Mesenchymal stem cell (in vitro differentiated cells and primary cell): Measurements from ENCODE around the gene KCTD21. TPM values are rescaled to one million over a fixed set of nuclear protein-coding genes. Genes with fewer than 3 reads are reported as not detected.

Source experiments
- DNase-seq: peaks from one replicate; pipeline ENCODE4 v3.0.0-alpha.2; 2013
- H2AFZ ChIP-seq: one replicate; pipeline ENCODE4 v1.6.1; 2013; ENCODE audit warnings: low read depth, mild to moderate bottlenecking, control low read depth, inconsistent platforms, low read length, moderate library complexity
- H2AK5ac ChIP-seq: 2 replicates; pipeline ENCODE4 v1.6.1; 2013; ENCODE audit warnings: low read length, moderate library complexity, mild to moderate bottlenecking, inconsistent platforms; ENCODE audit not compliant: severe bottlenecking
- H2BK120ac ChIP-seq: one replicate; pipeline ENCODE4 v1.6.1; 2013; ENCODE audit warnings: low read depth, mild to moderate bottlenecking, inconsistent platforms, low read length, moderate library complexity
- H2BK12ac ChIP-seq, 2 experiments: one replicate each; pipeline ENCODE4 v1.6.1; 2013; ENCODE audit warnings: inconsistent platforms in 2 of 2, low read length in 2 of 2, mild to moderate bottlenecking in 2 of 2, moderate library complexity in 2 of 2, control low read depth in 1 of 2
- H2BK15ac ChIP-seq: one replicate; pipeline ENCODE4 v1.6.1; 2013; ENCODE audit warnings: mild to moderate bottlenecking, low read depth, inconsistent platforms; ENCODE audit not compliant: poor library complexity, severe bottlenecking
- H2BK5ac ChIP-seq: 2 replicates; pipeline ENCODE4 v1.6.1; 2013; ENCODE audit warnings: low read depth, mild to moderate bottlenecking, low read length, control low read depth, inconsistent platforms; ENCODE audit not compliant: poor library complexity, severe bottlenecking
- H3K14ac ChIP-seq, 2 experiments: one replicate each; pipeline ENCODE4 v1.6.1; 2013; ENCODE audit warnings: inconsistent platforms in 2 of 2, low read length in 2 of 2, control low read depth in 1 of 2, mild to moderate bottlenecking in 1 of 2, moderate library complexity in 1 of 2
- H3K18ac ChIP-seq, 2 experiments: one replicate each; pipeline ENCODE4 v1.6.1; 2013; ENCODE audit warnings: inconsistent platforms in 2 of 2, low read length in 2 of 2, control low read depth in 1 of 2, low read depth in 1 of 2, mild to moderate bottlenecking in 1 of 2
- H3K23ac ChIP-seq, 2 experiments: one replicate each; pipeline ENCODE4 v1.6.1; 2013; ENCODE audit warnings: inconsistent platforms in 2 of 2, low read length in 2 of 2, mild to moderate bottlenecking in 2 of 2, moderate library complexity in 2 of 2, control low read depth in 1 of 2
- H3K27ac ChIP-seq: 2 replicates; pipeline ENCODE4 v1.5.1; 2013; ENCODE audit warnings: mild to moderate bottlenecking, moderate library complexity, low read length, control low read depth, inconsistent platforms; ENCODE audit not compliant: poor library complexity, severe bottlenecking
- H3K27me3 ChIP-seq, 2 experiments: 2 replicates each; pipeline versions ENCODE4 v1.6.1 to v1.7.0; 2013; ENCODE audit warnings: low read length in 2 of 2, mild to moderate bottlenecking in 2 of 2, moderate library complexity in 2 of 2, control low read depth in 1 of 2, inconsistent platforms in 1 of 2; ENCODE audit not compliant: control insufficient read depth in 1 of 2, insufficient read depth in 1 of 2
- H3K36me3 ChIP-seq, 2 experiments: 2 replicates each; pipeline versions ENCODE4 v1.6.1 to v1.7.0; 2013; ENCODE audit warnings: low read length in 2 of 2, control low read depth in 1 of 2, inconsistent platforms in 1 of 2, low read depth in 1 of 2, mild to moderate bottlenecking in 1 of 2; ENCODE audit not compliant: insufficient read depth in 2 of 2, control insufficient read depth in 1 of 2
- H3K4ac ChIP-seq, 2 experiments: one replicate each; pipeline ENCODE4 v1.6.1; 2013; ENCODE audit warnings: inconsistent platforms in 2 of 2, low read length in 2 of 2, mild to moderate bottlenecking in 2 of 2, moderate library complexity in 2 of 2, control low read depth in 1 of 2, low read depth in 1 of 2
- H3K4me1 ChIP-seq: 2 replicates; pipeline ENCODE4 v1.6.1; 2013; ENCODE audit warnings: low read depth, low read length, control low read depth; ENCODE audit not compliant: control insufficient read depth, insufficient read depth
- H3K4me2 ChIP-seq: 2 replicates; pipeline ENCODE4 v1.6.1; 2013; ENCODE audit warnings: low read length, mild to moderate bottlenecking, inconsistent platforms; ENCODE audit not compliant: poor library complexity, severe bottlenecking
- H3K4me3 ChIP-seq, 2 experiments: 2 replicates each; pipeline versions ENCODE4 v1.5.1 to v1.7.0; 2013; ENCODE audit warnings: low read length in 2 of 2, mild to moderate bottlenecking in 2 of 2, control low read depth in 1 of 2, low read depth in 1 of 2; ENCODE audit not compliant: insufficient read depth in 1 of 2
- H3K79me1 ChIP-seq: replicated peaks from 2 replicates; pipeline ENCODE4 v1.6.1; 2013; ENCODE audit warnings: mild to moderate bottlenecking, control low read depth, low read length, inconsistent platforms; ENCODE audit not compliant: poor library complexity, severe bottlenecking
- H3K9ac ChIP-seq: 2 replicates; pipeline ENCODE4 v1.7.0; 2013; ENCODE audit warnings: mild to moderate bottlenecking, low read length, moderate library complexity
- H3K9me3 ChIP-seq: 2 replicates; pipeline ENCODE4 v1.7.0; 2013; ENCODE audit warnings: mild to moderate bottlenecking, low read length; ENCODE audit not compliant: control insufficient read depth
- H4K8ac ChIP-seq: one replicate; pipeline ENCODE4 v1.6.1; 2013; ENCODE audit warnings: inconsistent platforms, mild to moderate bottlenecking, low read length, moderate library complexity
- H4K91ac ChIP-seq: one replicate; pipeline ENCODE4 v1.6.1; 2013; ENCODE audit warnings: mild to moderate bottlenecking, low read length, inconsistent platforms
- WGBS: methylation state at CpG from one replicate; pipeline ENCODE4 v1.1.7; 2013; ENCODE audit warnings: mixed read lengths; 5-methylcytosine and 5-hydroxymethylcytosine counted together
- polyA plus RNA-seq, 2 experiments: library from polyadenylated mRNA; stranded (reverse); fragments of 200-250 nt; gene quantifications; one replicate each; pipeline ENCODE4 v1.2.3, GENCODE V29; 2013

Gene KCTD21, protein sequence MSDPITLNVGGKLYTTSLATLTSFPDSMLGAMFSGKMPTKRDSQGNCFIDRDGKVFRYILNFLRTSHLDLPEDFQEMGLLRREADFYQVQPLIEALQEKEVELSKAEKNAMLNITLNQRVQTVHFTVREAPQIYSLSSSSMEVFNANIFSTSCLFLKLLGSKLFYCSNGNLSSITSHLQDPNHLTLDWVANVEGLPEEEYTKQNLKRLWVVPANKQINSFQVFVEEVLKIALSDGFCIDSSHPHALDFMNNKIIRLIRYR
- polyA plus RNA-seq (2013, experiment 1 of 2), result 11.7 TPM
- 12.2 TPM for polyA plus RNA-seq (2013, experiment 2 of 2)

DNA sequence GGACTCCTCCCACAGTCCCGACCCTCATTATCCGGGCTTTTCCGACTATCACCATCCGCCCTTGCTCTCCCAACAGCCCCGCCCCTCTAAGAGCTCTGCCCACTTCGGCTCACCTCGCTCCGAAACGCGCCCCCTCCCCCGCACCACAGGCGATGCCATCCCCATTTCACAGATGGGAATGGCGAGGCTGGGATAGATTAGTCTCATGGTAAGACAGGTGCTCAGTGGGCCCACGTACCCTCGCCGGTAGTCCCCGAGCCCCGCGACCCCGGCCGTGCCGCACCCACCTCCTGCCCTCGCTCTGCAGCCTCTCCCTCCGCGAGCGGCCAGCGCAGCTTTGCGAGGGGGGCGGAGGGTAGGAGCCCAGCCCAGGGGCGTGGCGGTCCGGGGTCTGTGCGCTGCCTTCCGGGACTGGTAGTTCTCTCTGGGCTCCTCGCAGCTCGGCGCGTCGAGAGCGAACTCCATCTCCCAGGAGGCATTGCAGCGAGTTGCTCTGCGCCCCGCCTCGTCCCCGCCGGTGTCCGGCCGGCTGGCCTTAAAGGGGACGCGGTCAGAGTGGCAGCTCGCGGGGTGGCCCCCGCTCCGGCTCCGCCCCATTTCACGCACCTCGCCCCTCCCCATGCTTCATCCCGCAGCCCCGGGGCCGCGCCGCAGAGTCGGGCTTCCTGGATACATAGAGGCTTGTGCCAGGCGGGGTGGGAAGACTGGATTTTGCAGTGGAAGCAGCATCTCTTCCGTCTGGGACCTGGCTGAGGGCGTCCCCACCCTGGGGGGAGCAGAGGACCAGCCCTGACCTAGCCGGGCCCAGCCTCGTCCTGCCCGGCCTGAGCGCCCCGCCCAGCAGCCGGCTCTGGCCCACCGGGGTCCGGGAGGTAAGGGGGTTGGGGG is at the start of gene KCTD21, which contains the start of gene USP35:
TSS of gene KCTD21 (minus strand) at position 341 of the 888 bp plus-strand sequence. CDS start 14,072 bp downstream, outside the sequence.
TSS of gene USP35 (plus strand) at position 634 of the 888 bp plus-strand sequence. CDS start 7,327 bp downstream, outside the sequence.
- H2BK15ac ChIP-seq, result no peak within 1 kb of the TSS
- no peak within 1 kb of the TSS for H2BK5ac ChIP-seq
- H3K4me2 ChIP-seq, result peak within 1 kb of the TSS; percentile 79
- peak within 1 kb of the TSS; percentile 90 for H2AFZ ChIP-seq
- peak; percentile 98 for DNase-seq
- H2BK120ac ChIP-seq, result no peak within 1 kb of the TSS
- peak within 1 kb of the TSS; percentile 12 for H3K27ac ChIP-seq
- peak within 1 kb of the TSS; percentile 61 to 92 for H3K4ac ChIP-seq
- peak within 1 kb of the TSS; percentile 24 to 67 for H2BK12ac ChIP-seq
- H3K14ac ChIP-seq, result peak within 1 kb of the TSS in 1 of 2 experiments; percentile 80
- peak within 1 kb of the TSS in 1 of 2 experiments; percentile 42 for H3K23ac ChIP-seq
- H3K36me3 ChIP-seq, result peaks cover 8 to 13% of the 10 kb centered on the region in 2 experiments
- peak within 1 kb of the TSS; percentile 88 for H4K8ac ChIP-seq
- H3K9me3 ChIP-seq, result no peaks in the 10 kb centered on the region
- H3K18ac ChIP-seq, result peak within 1 kb of the TSS; percentile 56 to 94
- WGBS, result 1% methylated on average over 58 of the region's 74 CpGs
- H3K27me3 ChIP-seq, result no peaks in the 10 kb centered on the region
- H2AK5ac ChIP-seq, result peak within 1 kb of the TSS; percentile 18
- H3K79me1 ChIP-seq, result peaks cover 30% of the 10 kb centered on the region
- peak within 1 kb of the TSS; percentile 91 for H4K91ac ChIP-seq
- peaks cover 32% of the 10 kb centered on the region for H3K4me1 ChIP-seq
- peak within 1 kb of the TSS; percentile 92 to 95 for H3K4me3 ChIP-seq
- peak within 1 kb of the TSS; percentile 91 for H3K9ac ChIP-seq

DNA sequence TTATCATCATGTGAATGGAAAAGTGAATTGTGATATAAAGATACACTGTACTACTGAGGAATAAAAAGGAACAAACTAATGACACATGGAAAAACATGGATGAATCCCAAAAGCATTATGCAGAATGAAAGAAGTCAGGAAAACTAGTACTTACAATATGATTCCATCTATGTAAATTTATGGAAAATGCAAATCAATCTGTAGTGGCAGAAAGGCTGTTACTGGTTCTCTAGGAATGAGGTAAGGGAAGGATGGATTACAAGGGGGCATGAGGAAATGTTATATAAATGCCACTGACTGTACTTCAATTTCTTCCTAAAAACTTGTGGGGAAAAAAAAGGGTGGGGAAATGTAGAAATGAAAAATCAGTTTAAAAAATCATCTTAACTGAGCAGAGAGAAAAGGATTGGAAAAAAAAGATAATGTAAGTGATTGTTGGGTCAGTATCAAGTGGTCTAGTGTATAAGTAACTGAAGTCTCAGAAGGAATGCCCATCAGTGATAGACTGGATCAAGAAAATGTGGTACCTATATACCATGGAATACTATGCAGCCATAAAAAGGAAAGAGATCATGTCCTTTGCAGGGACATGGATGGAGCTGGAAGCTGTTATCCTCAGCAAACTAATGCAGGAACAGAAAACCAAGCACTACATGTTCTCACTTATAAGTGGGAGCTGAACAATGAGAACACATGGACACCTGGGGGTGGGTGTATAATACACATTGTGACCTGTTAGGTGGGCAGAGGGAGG is 49.0 kb upstream of the KCTD21 start:
- Histone ChIP-seq H3K9ac (no peak overlapping the region), H4K91ac (no peak overlapping the region), H3K9me3 (peaks cover 11% of the 10 kb centered on the region), H3K23ac (no peak overlapping the region), H2BK5ac (no peak overlapping the region), H3K27ac (no peak overlapping the region), H2AK5ac (no peak overlapping the region), H3K27me3 (no peaks in the 10 kb centered on the region), H3K36me3 (peaks cover 0 to 11% of the 10 kb centered on the region in 2 experiments), H3K4me1 (no peaks in the 10 kb centered on the region), H2BK15ac (no peak overlapping the region), H2AFZ (no peak overlapping the region), H2BK12ac (no peak overlapping the region), H3K4me2 (no peak overlapping the region), H3K4me3 (no peak overlapping the region), H4K8ac (no peak overlapping the region), H3K18ac (no peak overlapping the region), H3K4ac (no peak overlapping the region), H3K14ac (no peak overlapping the region), H2BK120ac (no peak overlapping the region), H3K79me1 (peaks cover 7% of the 10 kb centered on the region)
- no peak for DNase-seq

DNA sequence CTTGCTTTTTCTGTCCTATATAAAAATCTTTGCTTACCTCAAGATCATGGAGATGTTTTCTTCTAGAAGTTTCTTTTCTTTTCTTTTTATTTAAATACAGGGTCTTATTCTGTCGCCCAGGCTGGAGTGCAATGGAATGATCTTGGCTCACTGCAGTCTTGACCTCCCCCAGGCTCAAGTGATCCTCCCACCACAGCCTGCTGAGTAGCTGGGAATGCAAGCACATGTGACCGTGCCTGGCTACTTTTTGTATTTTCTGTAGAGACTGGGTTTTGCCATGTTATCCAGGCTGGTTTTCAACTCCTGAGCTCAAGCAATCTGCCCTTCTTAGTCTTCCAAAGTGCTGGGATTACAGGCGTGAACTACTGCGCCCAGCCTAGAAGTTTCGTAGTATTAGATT is 45.6 kb upstream of the KCTD21 start:
- Histone ChIP-seq H3K18ac (no peak overlapping the region), H3K4me3 (no peak overlapping the region), H3K9me3 (no peaks in the 10 kb centered on the region)

More for the DNA sequence above, 45.6 kb upstream of the KCTD21 start:
- H2AK5ac ChIP-seq, result no peak overlapping the region
- no peak overlapping the region for H3K4me2 ChIP-seq
- no peak overlapping the region for H3K4ac ChIP-seq
- H2BK5ac ChIP-seq, result no peak overlapping the region
- H4K91ac ChIP-seq, result no peak overlapping the region
- H3K9ac ChIP-seq, result no peak overlapping the region
- no peak overlapping the region for H3K27ac ChIP-seq
- H3K36me3 ChIP-seq, result peaks cover 0 to 11% of the 10 kb centered on the region in 2 experiments
- peaks cover 1% of the 10 kb centered on the region for H3K4me1 ChIP-seq
- DNase-seq, result no peak
- 97% methylated on average over 5 of the region's 5 CpGs for WGBS
- H3K23ac ChIP-seq, result no peak overlapping the region
- no peak overlapping the region for H2BK12ac ChIP-seq
- no peak overlapping the region for H2BK120ac ChIP-seq
- H2BK15ac ChIP-seq, result peak overlapping the region; percentile 83
- no peak overlapping the region for H4K8ac ChIP-seq
- no peak overlapping the region for H3K14ac ChIP-seq
- peaks cover 4% of the 10 kb centered on the region for H3K79me1 ChIP-seq
- H3K27me3 ChIP-seq, result no peaks in the 10 kb centered on the region
- no peak overlapping the region for H2AFZ ChIP-seq
